ENCODE measurements around the gene EPHA8.

The EPHA8 gene

GRCh38 chr1:22562584-22563583 lies at the start of gene EPHA8:
Gene EPHA8 (plus strand): TSS chr1:22563489. CDS start chr1:22563636, 147 bp downstream.
- no peak for DNase-seq (ENCODE audit: low read depth in 2 of 2)

- no peak for DNase-seq (ENCODE audit: low read depth in 2 of 2)
Measured at GRCh38 chr1:22516906-22517571, 46.2 kb upstream of the EPHA8 start.

GRCh38 chr1:22517956-22518355 lies 45.3 kb upstream of the EPHA8 start:
- DNase-seq (ENCODE audit: low read depth in 2 of 2) = no peak

- no peak for DNase-seq (ENCODE audit: low read depth in 2 of 2)
Measured at GRCh38 chr1:22518379-22518778, 44.9 kb upstream of the EPHA8 start.

- no peak for DNase-seq (ENCODE audit: low read depth in 2 of 2)
Measured at GRCh38 chr1:22520871-22521270, 42.4 kb upstream of the EPHA8 start.

- no peak for DNase-seq (ENCODE audit: low read depth in 2 of 2)
Measured at GRCh38 chr1:22521692-22522091, 41.6 kb upstream of the EPHA8 start.

- DNase-seq (ENCODE audit: low read depth in 2 of 2) = no peak
Measured at GRCh38 chr1:22522221-22522743, 41.0 kb upstream of the EPHA8 start.

- DNase-seq (ENCODE audit: low read depth in 2 of 2) = no peak
Measured at GRCh38 chr1:22524481-22524880, 38.8 kb upstream of the EPHA8 start.

GRCh38 chr1:22525211-22525610 lies 38.1 kb upstream of the EPHA8 start:
- DNase-seq (ENCODE audit: low read depth in 2 of 2) = no peak

- no peak for DNase-seq (ENCODE audit: low read depth in 2 of 2)
Measured at GRCh38 chr1:22525646-22526045, 37.6 kb upstream of the EPHA8 start.

GRCh38 chr1:22526098-22526497 lies 37.2 kb upstream of the EPHA8 start:
- no peak for DNase-seq (ENCODE audit: low read depth in 2 of 2)

GRCh38 chr1:22526677-22527076 lies 36.6 kb upstream of the EPHA8 start:
- DNase-seq (ENCODE audit: low read depth in 2 of 2) = no peak

GRCh38 chr1:22527122-22527521 lies 36.2 kb upstream of the EPHA8 start:
- DNase-seq (ENCODE audit: low read depth in 2 of 2) = no peak

GRCh38 chr1:22527555-22528296 lies 35.6 kb upstream of the EPHA8 start:
- no peak for DNase-seq (ENCODE audit: low read depth in 2 of 2)

- no peak for DNase-seq (ENCODE audit: low read depth in 2 of 2)
Measured at GRCh38 chr1:22528451-22528850, 34.8 kb upstream of the EPHA8 start.

GRCh38 chr1:22529901-22530621 lies 33.2 kb upstream of the EPHA8 start:
- no peak for DNase-seq (ENCODE audit: low read depth in 2 of 2)

- DNase-seq (ENCODE audit: low read depth in 2 of 2) = no peak
Measured at GRCh38 chr1:22530715-22531114, 32.6 kb upstream of the EPHA8 start.

GRCh38 chr1:22531251-22531650 lies 32.0 kb upstream of the EPHA8 start:
- no peak for DNase-seq (ENCODE audit: low read depth in 2 of 2)

- DNase-seq (ENCODE audit: low read depth in 2 of 2) = no peak
Measured at GRCh38 chr1:22533244-22533895, 29.9 kb upstream of the EPHA8 start.

- DNase-seq (ENCODE audit: low read depth in 2 of 2) = no peak
Measured at GRCh38 chr1:22534951-22535350, 28.3 kb upstream of the EPHA8 start.

GRCh38 chr1:22535399-22535798 lies 27.9 kb upstream of the EPHA8 start:
- no peak for DNase-seq (ENCODE audit: low read depth in 2 of 2)
